Adrenal gland (tissue), 5 donors: ENCODE data around the gene GMPPA.

Experiments
- CTCF ChIP-seq, 6 experiments: fragments of 450-650 bp in 4 of 6; fragments of 200-600 bp in 2 of 6; sonication (generic) in 1 of 6; IDR thresholded peaks; 1 replicate in 5 of 6; 2 replicates in 1 of 6; pipeline versions ENCODE4 v1.5.1 to v1.8.0; 2016 to 2021; ENCODE audit warnings: antibody characterized with exemption in 6 of 6, mild to moderate bottlenecking in 2 of 6, moderate library complexity in 1 of 6
- POLR2A ChIP-seq, 2 donors: fragments of 450-650 bp; IDR thresholded peaks; one replicate each; pipeline ENCODE4 v1.6.1; 2017; ENCODE audit warnings: antibody characterized with exemption in 2 of 2, mild to moderate bottlenecking in 2 of 2, moderate library complexity in 1 of 2
- donor health status: DM: no; HTN: no; CAD: no.

GRCh38 chr2:219543596-219544358 is 45.1 kb downstream of the GMPPA start, which contains the start of the genes CHPF and TMEM198:
- TF ChIP-seq CTCF (IDR thresholded peaks at IDR 0.05) (no peak), POLR2A (IDR thresholded peaks at IDR 0.05) (peak; percentile 47 to 82)
